ENCODE results near the gene SCN1A.

- TF ChIP-seq POLR2A (IDR thresholded peaks at IDR 0.05) = no peak
- no peak for TF ChIP-seq CTCF (IDR thresholded peaks at IDR 0.05)
- TF ChIP-seq EP300 (IDR thresholded peaks at IDR 0.05) = no peak
Observed at GRCh38 chr2:165985120-165985519, 142.7 kb downstream of the SCN1A start.

Measured in tibial nerve (tissue), 4 donors.